IPS-NIHi7 (cell line): ENCODE data around the gene MRPL40.

ENCODE experiments used
- DNase-seq: peaks from one replicate; pipeline ENCODE4 v3.0.0; 2012; ENCODE audit warnings: mixed read lengths; ENCODE audit errors: extremely low spot score

The MRPL40 gene

DNA sequence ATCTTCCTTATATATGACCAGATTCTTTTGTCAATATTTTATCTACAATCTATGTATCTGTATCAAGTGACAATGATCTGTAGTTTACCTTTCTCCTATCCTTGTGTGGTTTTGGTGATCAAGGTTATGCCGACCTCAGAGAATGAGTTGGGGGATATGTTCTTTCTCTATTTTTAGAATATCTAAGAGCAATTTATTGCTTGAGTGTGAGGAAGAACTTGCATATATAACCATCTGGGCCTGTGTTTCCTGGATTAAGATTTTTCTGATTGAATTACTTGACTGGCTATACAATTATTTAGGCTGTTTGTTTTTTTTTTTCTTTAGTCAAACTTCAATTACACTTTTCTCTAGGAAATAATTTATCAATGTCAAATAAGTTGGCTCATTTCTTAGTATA, 29.2 kb downstream of the MRPL40 start:
- no peak for DNase-seq

DNA sequence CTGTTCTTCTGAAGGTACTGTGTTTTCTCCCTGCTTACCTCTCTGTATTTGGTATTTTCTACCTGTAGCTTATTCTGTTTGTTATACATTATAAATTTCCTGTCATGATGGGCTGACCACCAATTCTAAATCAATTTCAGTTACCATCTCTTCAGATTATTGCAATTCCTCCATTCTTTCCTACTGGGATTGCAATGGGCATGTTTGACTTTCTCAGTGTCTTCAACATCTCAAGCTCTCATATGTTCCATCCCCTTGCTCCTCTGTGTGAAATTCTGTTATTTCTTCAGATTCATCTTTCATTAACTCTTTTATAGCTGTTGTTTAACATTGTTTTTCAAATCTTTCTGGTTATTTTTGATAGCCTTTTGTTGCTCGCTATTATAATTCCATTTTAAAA, 30.7 kb downstream of the MRPL40 start:
- DNase-seq = no peak

DNA sequence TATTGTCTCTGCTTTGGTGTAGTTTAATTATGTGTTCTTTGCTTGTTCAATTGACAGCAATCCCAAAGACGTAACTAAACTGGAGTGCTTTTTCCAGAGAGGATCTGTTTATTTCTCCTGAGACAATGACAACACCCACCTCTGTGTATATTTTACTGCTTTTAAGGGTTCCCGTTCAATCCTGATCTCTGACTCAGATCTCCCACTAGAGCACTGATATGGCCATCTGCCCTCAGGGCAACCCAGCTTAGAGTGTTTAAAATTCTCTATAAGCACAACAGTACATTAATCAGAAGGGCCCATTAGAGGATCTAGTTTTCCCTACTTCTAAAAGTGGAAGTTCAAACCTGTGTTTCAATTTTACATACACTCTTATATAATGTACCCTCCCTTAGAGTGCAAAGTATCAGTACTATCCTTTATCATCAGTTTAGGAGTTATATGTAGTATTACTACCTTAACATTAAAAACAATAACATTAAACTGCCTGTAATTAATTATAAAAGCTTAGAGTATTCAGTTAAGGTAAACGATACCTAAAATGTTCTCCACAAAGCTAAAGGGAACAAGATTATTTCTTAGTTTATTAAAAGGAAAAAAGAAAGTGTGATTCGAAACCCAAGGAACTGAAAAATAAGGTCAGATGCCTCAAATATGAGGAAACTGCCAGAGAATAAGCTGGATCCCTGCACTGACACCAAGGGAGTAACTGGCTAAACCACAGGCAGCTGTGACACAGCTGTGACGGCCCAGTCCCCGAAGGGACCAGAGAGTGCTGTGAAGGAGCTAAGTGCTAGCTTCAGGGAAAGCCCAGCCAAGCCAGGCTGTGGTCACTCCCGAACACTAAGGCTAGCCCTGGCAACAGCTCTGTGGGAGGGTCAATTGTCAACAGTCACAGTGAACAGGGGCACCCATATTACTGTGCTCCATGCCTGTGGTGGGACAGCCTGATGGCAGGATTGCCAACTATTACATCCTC, 31.4 kb downstream of the MRPL40 start:
- no peak for DNase-seq

DNA sequence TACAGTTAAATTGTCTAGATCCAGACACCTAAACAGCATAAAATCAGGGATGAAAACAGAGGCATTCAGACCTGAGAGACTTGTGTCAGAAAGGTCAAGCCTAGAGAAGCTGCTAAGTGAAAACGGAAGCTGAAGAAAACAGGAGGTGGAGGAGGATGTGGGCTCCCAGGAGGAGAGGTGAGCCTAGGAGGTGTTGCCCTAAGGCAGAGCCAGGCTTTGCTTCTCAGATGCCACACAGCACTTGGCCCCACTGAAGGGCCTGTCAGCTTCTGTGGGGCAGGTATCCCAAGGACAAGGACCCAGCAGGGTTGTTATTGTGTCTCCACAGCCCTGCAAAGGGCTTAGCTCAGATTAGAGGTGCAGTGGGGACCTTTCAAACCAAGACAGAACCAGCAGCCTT, 32.2 kb downstream of the MRPL40 start:
- DNase-seq = no peak

DNA sequence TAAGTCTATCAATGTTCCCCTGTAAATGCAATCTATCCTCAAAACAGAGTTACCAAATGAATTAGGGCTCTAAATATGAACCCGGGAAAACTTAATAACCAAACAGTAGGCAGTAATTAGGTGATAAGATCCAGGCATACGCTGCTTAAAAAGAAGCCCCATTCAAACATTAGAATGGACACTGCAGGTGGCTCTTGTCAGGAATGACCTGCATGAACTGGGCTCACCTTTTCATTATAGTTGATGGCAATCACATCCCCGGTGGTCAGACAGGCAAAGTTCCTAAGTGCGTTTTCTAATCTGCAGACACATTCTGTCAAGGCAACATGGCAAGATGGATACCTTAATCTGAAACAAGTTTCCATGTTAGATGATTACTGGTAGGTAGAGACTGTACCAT, 32.6 kb downstream of the MRPL40 start:
- no peak for DNase-seq

DNA sequence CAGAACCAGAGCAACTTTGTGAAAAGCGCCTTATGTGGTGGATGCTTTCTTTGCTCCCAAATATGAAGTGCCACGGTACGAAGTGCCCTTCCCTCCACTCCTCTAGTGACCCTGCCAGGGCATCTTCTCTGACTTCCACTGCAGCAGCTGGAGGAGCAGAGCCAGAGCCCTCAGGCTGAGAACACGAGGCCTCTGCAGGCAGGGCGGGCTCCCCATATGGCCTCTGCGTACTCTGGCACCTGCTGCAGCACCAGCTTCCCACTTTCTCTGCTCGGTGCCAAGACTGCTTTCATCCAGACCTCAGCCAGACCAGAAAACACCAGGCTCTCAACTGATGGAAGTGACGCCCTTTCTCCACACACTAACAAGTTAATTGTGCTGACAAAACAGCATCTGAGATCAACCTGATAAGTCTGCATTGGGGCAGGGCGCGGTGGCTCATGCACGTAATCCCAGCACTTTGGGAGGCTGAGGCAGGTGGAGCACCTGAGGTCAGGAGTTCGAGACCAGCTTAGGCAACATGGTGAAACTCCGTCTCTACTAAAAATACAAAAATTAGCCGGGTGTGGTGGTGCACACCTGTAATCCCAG, 33.9 kb downstream of the MRPL40 start:
- DNase-seq = no peak

DNA sequence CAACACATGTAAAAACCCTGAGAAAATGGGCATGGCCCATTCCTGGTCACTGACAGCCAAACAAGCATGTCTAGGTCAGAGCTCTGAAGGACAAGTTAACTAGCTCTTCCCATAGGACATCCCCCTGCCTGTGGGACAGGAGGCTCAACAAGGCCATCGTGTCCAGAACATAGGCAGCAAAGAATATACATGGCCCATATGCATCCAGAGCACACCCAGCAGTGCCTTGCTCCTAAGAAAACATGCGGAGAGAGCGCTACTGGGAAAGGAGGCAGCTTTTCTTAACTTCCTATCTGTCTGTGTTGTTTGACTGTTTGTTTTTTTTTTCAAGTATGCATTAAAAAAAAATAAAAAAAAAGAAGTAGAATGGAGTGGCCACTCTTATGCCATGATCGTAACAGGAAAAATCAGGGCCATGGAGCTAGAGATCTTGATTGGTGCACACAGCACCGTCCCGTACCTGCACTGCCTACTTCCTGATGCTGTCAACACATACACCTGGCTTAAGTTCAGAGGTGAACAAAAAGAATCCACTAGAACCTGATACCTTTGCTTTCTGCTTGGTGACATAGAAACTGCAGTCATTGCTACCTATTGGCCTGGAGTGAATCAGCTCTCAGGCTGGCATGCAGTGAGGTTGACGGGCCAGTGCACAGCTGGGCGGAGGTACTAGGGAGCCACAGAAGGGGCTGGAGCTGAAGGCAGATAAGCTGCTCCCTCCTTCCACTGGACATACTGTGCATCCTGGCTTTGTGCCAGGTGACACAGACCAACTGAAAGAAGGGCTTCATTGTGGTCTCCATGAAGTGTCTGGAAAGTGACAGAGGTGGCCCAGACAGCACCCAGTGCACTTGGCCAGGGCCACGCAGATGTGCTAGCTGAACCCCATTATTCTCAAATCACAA, 34.8 kb downstream of the MRPL40 start:
- DNase-seq = no peak

DNA sequence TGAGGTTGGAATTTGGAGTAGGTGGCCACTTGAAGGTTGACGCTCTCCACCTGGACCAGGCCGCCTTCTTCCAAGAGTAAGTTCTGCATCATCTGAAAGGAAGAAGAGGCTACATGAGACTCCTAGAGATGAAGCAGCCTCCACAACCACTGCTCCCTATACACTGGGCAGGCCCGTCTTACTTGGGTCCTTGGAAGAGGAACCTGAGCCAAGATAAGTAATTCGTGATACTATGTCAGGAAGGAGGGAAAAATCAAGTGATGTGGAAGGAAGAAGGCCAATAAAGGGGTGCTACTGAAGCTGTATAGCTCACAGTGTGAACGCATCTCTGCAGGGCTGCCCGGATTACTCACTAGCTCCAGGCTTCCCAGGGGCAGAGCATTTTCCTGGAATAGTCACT, 35.6 kb downstream of the MRPL40 start:
- no peak for DNase-seq

DNA sequence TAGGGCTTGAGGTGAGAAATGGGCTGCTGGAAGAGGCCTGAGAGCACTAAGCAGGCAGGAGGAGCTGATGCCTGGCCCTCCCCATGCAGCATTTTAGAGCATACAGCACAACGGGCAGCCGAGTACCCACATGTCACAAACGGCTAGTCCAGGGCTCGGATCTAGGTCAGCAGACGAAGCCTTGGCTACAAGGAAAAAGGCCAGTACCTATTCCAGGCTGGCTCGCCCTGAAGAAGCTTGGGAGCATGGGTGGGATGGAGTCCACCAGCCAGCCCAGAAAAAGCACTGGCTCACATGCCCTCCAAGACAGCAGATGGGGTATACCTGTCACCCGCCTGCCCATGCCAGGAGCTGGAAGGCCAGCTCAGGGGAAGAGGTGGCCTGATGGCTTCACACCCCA, 37.1 kb downstream of the MRPL40 start:
- no peak for DNase-seq

DNA sequence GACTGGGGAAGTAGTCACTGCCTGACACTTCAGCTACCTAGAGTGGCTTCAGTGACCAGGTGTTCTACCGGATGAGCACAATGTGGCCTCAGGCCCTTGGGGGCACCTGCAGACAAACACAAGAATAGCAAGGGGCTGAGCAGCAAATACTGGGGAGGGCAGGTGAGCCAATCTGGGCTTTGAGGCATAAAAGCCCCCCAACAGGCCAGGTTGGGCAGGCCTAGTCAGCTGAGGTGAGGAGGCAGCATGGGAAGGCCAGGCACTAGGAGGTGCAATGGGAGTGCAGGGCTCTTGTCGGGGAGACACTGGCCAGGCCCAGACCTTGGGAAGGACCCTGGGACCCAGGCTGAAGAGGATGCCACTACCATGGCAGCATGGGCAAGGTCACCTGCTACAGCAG, 37.7 kb downstream of the MRPL40 start:
- no peak for DNase-seq

DNA sequence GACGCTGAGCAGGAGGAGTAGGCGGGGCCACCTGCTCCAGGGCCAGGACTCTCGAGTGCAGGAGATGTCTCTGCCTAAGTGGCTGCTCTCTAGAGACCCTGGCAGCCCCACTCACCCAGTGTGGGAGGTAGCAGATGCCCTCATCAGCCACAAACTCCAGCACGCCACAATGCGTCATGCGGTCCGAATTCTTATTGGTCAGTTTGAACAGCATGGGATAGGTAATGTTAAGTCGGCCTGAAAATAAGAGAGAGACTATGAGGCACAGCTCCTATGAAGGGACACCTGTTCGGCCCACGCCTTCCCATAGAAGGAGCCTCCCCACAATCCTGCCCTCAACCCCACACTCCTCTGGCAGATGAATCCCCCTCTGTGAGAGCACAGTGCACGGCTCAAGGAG, 39.2 kb downstream of the MRPL40 start:
- no peak for DNase-seq

DNA sequence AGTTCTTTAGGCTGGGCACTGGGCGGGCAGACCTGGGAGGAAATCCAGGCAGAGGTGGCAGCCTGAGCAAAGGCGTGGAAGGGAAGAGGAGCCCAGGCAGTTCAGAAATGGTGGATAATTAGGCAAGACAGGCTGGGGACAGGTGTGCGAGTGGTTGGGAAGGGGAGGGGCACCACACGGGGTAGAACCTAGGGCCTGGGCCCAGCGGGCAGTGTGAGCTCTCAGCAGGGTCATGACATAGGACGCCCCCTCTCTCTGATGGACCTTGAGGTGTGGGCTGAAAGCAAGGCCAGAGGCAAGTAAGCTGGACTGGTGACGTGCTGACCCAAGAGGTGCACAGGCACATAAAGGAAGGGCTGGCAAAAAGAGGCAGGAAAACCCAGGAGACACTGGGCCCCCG, 39.9 kb downstream of the MRPL40 start:
- DNase-seq = no peak

DNA sequence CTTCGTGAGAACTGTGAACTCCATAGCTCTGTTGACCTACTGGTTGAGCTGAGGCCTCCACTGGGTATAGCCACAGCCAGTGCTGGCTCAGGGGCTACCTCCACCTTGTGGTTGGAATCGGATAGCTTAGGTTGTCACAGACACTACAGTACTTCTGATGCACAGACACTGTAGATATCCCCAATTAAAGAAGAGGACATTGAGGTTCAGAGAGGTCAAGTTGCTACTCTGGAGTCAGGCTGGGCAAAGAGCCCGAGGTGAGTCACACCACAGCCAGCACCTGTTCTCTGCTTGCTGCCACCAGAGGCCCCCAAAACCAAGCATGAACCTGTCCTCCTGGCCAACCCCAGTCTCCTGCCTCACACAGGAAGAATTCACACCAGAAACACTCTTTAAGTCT, 41.2 kb downstream of the MRPL40 start:
- DNase-seq = no peak

DNA sequence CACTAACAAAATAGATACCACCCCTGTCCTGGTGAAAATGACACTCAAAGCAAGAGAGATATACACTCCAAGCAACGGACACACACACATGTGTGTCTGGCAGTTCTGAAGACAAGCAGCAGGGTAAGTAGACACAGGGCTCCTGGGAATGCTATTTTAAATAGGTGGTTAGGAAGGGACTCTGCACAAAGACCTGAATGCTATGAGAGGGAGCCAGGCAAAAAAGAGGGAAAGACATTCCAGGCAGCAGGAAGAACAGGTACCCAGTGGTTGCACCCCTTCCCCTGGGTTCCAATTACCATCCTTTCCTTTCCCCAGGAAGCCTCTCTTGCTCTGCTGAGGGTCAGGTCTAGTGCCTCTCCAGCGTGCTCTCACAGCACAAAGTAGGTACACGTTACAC, 43.7 kb downstream of the MRPL40 start:
- DNase-seq = no peak

DNA sequence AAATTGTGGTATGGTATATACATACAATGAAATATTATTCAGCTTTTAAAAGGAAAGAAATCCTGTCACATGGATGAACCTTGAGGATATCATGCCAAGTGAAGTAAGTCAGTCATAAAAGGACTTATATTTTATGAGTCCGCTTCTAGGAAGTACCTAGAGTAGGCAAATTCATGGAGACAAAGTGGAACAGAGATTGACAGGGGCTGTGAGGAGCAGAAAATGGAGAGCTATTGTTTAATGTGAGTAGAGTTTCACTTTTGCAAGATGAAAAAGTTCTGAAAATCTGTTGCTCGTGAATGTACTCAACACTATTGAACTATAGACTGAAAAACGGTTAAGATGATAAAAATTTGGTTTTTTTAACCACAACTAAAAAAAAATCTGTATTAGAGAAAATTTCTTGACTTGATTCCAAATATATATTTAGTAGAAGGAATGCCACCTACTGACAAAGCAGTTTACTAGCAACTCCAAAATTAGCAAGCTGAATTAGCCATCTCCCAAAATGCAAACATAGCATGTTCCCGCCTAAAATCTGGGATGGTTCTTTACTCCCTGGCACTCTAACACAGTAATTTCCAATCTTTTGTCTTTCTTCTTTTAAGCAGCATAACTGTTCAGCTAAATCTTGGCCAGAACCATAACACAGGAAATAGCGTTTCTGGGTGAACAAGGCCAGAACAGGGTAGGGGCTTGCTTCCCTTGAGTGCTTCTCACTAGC, 45.1 kb downstream of the MRPL40 start:
- DNase-seq = no peak

DNA sequence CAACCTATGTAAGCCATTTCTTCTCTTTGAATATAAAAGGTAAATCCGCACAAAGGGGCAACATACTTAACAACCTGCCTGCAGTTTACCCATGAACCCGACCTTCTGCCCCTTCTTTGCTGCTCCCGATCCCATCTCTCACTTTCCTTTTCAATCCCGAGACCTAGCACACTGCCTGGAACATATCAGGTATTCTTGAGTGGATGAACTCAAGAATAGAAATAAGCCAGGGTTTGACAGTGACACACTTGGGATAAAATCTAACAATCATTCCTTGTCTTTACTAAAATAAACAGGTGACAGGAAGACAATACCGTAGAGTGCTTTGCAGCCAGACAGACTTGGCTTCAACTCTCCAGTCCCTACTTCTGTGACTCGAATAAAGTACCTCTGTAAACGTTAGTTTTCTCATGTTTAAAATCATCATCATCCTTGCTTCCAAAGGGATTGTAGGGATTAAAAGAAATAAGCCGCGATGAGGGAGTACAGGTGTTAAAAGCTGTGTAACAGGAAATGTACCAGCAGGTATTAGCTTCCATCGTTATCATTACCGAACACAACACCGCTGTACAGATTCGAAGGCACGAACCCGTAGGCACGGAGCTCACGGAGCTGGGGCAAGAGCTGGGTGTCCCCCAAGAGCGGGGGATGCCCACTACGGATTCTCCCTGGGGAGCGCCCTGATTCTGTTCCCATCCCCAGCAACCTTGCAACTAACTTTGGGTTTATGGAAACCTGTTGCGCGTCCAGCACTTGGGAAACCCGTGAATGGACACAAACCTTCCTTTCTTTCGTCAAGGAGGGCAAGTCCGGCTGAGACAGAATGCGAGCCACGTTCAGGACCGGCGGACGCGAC, 45.9 kb downstream of the MRPL40 start:
- DNase-seq = no peak

DNA sequence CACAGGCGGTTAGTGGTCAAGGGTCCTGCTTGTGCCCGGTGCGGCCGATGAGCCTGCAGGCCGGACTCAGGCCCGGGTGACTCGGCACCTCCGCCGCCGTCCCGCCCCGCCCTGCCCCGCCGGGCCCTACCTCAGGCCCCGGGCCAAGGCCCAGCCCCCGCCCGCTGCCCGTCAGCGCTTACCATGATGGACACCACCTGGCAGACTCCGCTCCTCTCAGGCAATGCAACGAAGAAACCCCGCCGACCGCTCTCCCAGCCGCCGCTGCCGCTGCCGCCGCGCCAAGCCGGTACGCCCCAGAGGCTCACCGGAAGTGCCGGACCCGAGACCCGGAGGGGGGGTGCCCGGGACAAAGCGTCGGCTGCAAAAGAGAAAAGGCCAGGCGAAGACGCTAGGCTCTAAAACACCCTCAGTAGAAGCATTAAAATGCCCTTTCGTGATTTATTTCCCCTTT, 46.6 kb downstream of the MRPL40 start, which contains the start of gene UFD1:
Gene UFD1, minus strand, starts transcription at position 293 of the 454 bp plus-strand sequence. Its CDS starts 108 bp downstream, at position 185.
- peak; percentile 83 for DNase-seq

DNA sequence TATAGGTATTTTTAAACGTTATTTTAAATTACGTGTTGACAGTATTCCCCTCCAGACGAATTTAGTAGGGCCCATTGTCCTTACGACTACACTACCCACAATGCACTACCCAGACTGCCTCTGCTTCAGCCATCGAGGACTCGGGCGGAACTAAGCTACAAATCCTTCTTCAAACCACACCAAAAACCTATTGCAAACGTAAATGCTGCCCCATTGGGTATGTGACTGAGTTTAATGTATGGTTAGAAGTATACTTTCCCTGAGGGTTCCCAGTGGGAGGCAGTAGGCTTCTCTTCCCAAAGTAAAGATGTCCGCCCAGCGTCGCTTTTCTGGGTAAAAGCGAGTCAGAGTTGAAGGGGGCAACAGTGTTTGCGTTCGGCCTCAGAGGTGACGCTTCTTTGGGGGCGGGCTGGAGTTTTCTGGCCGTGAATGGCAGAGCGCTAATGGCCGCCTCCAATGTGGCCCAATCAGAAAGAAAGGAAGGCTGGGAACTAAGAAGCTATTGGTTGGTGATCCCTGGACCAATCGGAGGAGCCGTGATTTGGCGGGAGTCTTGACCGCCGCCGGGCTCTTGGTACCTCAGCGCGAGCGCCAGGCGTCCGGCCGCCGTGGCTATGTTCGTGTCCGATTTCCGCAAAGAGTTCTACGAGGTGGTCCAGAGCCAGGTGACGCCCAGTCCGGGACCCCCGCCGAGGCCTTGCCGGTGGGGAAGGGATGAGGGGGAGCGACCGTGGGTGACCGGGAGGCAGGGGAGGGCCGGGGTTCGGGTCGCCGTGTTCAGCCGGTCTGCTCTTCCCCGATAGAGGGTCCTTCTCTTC, 47.2 kb downstream of the MRPL40 start, which contains the start of gene CDC45:
Gene CDC45, plus strand, starts transcription at position 566 of the 818 bp plus-strand sequence. Its CDS starts 49 bp downstream, at position 615.
- DNase-seq = peak; percentile 98

DNA sequence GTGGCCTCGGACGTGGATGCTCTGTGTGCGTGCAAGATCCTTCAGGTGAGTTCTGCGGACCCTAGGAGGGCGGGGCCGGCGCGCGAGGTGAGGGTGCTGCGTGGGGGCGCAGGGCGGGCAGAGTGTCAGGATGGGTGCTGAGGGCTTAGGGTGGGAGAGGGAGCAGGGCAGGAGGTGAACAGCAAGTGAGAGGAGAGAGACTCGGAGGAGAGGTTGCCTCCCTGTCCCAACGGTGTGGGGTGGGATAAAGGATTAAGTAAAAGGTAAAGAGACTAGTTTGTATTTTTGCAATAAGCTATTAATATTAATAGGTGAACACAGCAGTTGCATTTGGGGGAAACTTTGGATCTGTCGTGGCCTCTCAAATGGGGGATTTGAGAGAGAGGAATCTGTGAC, 47.8 kb downstream of the MRPL40 start:
- no peak for DNase-seq
